IPS DF 6.9 (cell line): Measurements from ENCODE around the gene SLC25A4.

ENCODE experiments used
- DNase-seq: peaks from one replicate; pipeline ENCODE4 v3.0.0-alpha.2; 2013; ENCODE audit warnings: low read depth, low spot score
- H3K27ac ChIP-seq: one replicate; pipeline ENCODE4 v1.5.1; 2013; ENCODE audit warnings: low read length, control low read depth
- H3K27me3 ChIP-seq: 2 replicates; pipeline ENCODE4 v1.6.1; 2013; ENCODE audit warnings: mild to moderate bottlenecking, low read length; ENCODE audit not compliant: control insufficient read depth, insufficient read depth
- H3K36me3 ChIP-seq: 2 replicates; pipeline ENCODE4 v1.6.1; 2013; ENCODE audit warnings: low read length; ENCODE audit not compliant: control insufficient read depth, insufficient read depth
- H3K4me1 ChIP-seq: 2 replicates; pipeline ENCODE4 v1.6.1; 2013; ENCODE audit warnings: low read length; ENCODE audit not compliant: control insufficient read depth, insufficient read depth
- H3K4me3 ChIP-seq: 2 replicates; pipeline ENCODE4 v1.5.1; 2013; ENCODE audit warnings: mild to moderate bottlenecking, low read length
- H3K9me3 ChIP-seq: 2 replicates; pipeline ENCODE4 v1.6.1; 2013; ENCODE audit warnings: low read length, inconsistent platforms; ENCODE audit not compliant: control insufficient read depth, insufficient read depth
- WGBS: extraction: QIAGEN DNeasy Blood & Tissue Kit; methylation state at CpG from one replicate; pipeline ENCODE4 v1.1.7; 2013; ENCODE audit warnings: mixed read lengths, missing lambda C conversion rate; ENCODE audit not compliant: insufficient read length, insufficient coverage; 5-methylcytosine and 5-hydroxymethylcytosine counted together

The SLC25A4 gene

DNA sequence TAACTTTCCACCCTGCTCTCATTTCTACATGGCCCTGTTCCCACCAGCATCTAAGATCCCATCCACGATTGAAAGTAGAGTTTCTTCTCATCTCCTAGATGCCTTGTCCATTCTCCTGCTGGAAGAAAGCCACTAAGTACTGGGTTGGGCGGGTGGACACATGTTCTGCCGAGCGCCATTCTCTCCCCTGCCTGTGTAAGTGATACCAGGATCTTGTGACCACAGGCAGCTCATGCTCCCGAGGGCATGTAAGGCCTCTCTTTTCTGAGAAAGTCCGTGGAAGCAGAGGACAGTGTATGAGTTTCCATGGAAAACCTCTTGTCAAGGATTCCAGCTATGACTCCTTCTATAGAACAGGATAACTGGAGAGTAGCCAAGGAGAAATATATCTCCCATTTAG, 3.3 kb upstream of the SLC25A4 start:
- Histone ChIP-seq H3K4me1 (no peaks in the 10 kb centered on the region), H3K36me3 (0 out of 2 replicates have a peak, but pooled peaks cover under 1% of the 10 kb centered on the region), H3K27ac (no peak overlapping the region), H3K4me3 (no peak overlapping the region), H3K27me3 (no peaks in the 10 kb centered on the region), H3K9me3 (no peaks in the 10 kb centered on the region)
- WGBS: no CpG with 5 or more reads among the region's 6 CpGs
- DNase-seq: no peak

DNA sequence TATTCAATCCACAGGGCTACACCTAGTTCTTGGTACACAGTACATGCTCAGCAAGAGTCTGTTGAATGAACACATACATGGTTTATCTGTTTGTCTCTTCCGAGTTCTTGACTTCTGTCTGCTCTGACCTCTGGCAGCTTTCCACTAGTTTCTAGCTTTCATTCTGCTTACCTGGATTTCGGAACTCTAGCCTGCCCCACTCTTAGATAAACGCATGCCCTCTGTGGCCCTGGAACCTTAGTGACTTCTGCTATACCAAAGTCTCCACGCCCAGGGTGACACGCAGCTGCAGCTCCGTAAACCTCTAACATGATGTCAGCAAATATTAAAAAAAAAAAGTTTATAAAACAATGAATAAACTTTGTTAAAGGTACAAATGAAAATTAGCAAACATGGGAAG, 1.3 kb upstream of the SLC25A4 start:
- no peaks in the 10 kb centered on the region for H3K9me3 ChIP-seq
- H3K36me3 ChIP-seq: peaks cover 8% of the 10 kb centered on the region
- H3K4me1 ChIP-seq: no peaks in the 10 kb centered on the region
- H3K4me3 ChIP-seq: no peak overlapping the region
- H3K27ac ChIP-seq: no peak overlapping the region
- no peak for DNase-seq
- H3K27me3 ChIP-seq: no peaks in the 10 kb centered on the region
- no CpG with 5 or more reads among the region's 6 CpGs for WGBS

DNA sequence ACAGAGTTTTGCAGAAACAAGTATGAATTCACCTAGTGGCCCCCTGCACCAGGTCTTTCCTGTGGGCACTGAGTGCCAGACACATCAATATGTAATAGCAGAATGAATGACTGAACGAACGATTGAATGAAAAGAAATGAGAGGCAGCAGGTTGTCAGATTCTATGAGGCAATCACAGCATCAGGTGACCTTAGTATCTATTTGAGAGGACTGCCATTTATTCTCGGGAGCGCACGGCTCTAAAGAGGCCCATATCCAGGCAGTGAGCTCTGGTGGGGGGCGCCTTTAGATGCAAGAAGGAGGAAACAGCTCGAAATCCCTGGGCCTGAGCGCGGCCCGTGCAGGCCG, 528 bp upstream of the SLC25A4 start:
- no CpG with 5 or more reads among the region's 11 CpGs for WGBS
- peak overlapping the region; percentile 90; the same call in 1 of the 2 replicates for H3K4me3 ChIP-seq
- H3K4me1 ChIP-seq: no peaks in the 10 kb centered on the region
- H3K9me3 ChIP-seq: no peaks in the 10 kb centered on the region
- DNase-seq: no peak
- no peak overlapping the region for H3K27ac ChIP-seq
- H3K27me3 ChIP-seq: no peaks in the 10 kb centered on the region
- peaks cover 8% of the 10 kb centered on the region for H3K36me3 ChIP-seq

DNA sequence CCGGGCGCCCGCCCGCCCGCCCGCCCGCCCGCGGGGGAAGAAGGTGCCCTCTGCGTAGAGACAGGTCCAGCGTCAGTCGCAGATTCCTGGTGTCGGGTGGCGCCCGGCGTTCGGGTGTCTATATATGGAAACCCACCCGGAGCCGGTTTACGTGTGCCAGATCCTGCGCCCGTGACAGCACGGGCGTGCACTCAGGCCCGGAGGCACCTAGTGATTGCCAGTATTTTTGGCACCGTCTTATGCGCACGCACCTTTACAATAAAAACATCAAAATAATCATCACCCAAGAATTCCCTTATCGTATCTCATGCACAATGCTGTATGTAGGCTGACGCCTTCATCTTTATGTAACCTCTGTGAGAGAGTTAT, 519 bp downstream of the SLC25A4 start:
- Histone ChIP-seq H3K4me3 (peak overlapping the region; percentile 90; the same call in 1 of the 2 replicates), H3K9me3 (no peaks in the 10 kb centered on the region), H3K27ac (no peak overlapping the region), H3K36me3 (peaks cover 8% of the 10 kb centered on the region), H3K4me1 (no peaks in the 10 kb centered on the region), H3K27me3 (no peaks in the 10 kb centered on the region)
- no peak for DNase-seq
- WGBS: no CpG with 5 or more reads among the region's 30 CpGs

DNA sequence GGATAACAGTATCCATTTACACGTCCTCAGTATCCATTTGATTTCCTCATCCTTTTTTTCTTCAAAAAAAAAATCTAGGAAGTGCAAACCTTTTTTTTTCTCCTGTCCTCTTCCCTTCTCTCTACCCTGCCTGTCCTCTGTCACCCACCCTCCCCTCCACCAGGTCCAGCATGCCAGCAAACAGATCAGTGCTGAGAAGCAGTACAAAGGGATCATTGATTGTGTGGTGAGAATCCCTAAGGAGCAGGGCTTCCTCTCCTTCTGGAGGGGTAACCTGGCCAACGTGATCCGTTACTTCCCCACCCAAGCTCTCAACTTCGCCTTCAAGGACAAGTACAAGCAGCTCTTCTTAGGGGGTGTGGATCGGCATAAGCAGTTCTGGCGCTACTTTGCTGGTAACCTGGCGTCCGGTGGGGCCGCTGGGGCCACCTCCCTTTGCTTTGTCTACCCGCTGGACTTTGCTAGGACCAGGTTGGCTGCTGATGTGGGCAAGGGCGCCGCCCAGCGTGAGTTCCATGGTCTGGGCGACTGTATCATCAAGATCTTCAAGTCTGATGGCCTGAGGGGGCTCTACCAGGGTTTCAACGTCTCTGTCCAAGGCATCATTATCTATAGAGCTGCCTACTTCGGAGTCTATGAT, 1.7 kb downstream of the SLC25A4 start:
- DNase-seq: no peak
- no CpG with 5 or more reads among the region's 16 CpGs for WGBS
- Histone ChIP-seq H3K4me1 (no peaks in the 10 kb centered on the region), H3K27ac (no peak overlapping the region), H3K4me3 (no peak overlapping the region), H3K27me3 (no peaks in the 10 kb centered on the region), H3K36me3 (peaks cover 8% of the 10 kb centered on the region), H3K9me3 (no peaks in the 10 kb centered on the region)

DNA sequence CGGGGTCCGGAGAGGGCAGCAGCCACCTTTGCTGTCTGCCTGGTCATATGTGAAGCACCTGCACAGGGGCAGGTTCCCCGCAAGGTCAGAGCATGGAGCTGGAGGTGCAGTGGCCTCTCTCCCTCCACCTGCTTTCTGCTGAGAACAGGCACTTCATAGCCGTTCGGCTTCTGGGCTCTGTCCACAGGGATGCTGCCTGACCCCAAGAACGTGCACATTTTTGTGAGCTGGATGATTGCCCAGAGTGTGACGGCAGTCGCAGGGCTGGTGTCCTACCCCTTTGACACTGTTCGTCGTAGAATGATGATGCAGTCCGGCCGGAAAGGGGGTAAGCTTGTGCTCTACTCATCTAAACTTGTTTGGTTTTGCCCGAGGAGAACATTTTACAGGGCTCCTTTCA, 2.5 kb downstream of the SLC25A4 start:
- H3K4me1 ChIP-seq: no peaks in the 10 kb centered on the region
- peaks cover 8% of the 10 kb centered on the region for H3K36me3 ChIP-seq
- H3K4me3 ChIP-seq: no peak overlapping the region
- H3K27me3 ChIP-seq: no peaks in the 10 kb centered on the region
- H3K9me3 ChIP-seq: no peaks in the 10 kb centered on the region
- H3K27ac ChIP-seq: no peak overlapping the region
- no peak for DNase-seq
- no CpG with 5 or more reads among the region's 13 CpGs for WGBS

DNA sequence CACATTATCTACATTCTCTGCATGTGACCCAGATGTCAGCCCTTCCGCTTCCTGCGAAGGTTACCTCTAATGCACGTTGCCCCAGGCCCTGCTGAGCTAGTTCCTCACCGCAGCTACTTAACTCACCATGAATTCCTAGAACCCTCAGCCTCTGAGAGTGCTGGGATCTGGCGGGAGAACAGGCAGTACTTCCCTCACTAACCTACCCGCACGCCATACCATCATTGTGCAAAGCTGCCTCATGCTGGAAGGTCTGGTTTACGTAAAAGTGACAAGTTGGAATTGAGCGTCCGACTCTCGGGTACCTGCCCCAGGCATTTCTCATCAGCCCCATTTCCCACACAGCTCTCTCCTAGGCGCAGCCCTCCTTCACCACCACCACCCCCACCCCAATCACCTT, 6.3 kb downstream of the SLC25A4 start:
- H3K27me3 ChIP-seq: no peaks in the 10 kb centered on the region
- no peak overlapping the region for H3K4me3 ChIP-seq
- no peaks in the 10 kb centered on the region for H3K9me3 ChIP-seq
- no CpG with 5 or more reads among the region's 12 CpGs for WGBS
- DNase-seq: no peak
- no peak overlapping the region for H3K27ac ChIP-seq
- no peaks in the 10 kb centered on the region for H3K4me1 ChIP-seq
- H3K36me3 ChIP-seq: peaks cover 8% of the 10 kb centered on the region

DNA sequence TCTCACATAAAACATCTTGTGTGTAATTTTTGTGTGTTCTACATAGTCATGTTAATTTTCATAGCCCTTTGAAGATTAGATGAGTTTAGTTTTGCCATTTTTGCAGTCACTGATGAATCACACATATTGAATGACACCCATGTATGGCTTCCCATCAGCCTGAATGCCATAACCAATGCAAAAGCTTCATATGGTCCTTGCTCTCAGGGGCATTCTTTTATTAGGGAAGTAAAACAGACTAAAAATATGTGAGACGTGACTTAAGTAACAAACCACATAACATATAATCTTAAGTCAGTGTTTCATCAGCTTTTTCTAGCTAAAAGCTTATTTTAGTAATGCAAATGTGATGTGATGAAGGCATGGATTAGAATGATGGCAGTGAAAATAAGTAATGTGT, 8.2 kb downstream of the SLC25A4 start:
- WGBS: no CpG with 5 or more reads among the region's 1 CpG
- Histone ChIP-seq H3K9me3 (no peaks in the 10 kb centered on the region), H3K4me1 (no peaks in the 10 kb centered on the region), H3K4me3 (no peak overlapping the region), H3K27me3 (no peaks in the 10 kb centered on the region), H3K36me3 (no peaks in the 10 kb centered on the region), H3K27ac (no peak overlapping the region)
- no peak for DNase-seq

DNA sequence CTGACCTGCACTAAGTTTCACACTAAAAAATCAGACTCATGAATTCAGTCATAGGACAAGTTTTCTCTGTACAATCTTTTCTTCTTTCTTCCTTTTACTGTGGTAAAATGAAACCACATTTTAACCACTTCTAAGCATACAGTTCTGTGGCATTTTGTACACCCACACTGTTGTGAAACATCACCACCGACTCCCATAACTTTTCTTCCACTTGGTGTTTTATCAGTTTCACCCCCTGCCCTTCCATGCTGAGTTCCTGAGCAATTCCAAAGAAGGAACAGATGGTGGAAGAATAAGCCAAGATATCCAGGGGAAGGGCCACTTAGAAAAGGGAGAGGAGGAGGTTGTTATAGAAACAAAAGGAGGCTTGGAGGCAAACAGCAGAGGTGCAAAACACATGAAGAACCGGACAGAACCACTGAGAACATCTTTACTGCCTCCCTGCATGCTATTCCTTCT, 22.6 kb downstream of the SLC25A4 start:
- Histone ChIP-seq H3K4me3 (no peak overlapping the region), H3K27ac (no peak overlapping the region), H3K4me1 (no peaks in the 10 kb centered on the region), H3K27me3 (no peaks in the 10 kb centered on the region), H3K9me3 (no peaks in the 10 kb centered on the region), H3K36me3 (no peaks in the 10 kb centered on the region)
- WGBS: no CpG with 5 or more reads among the region's 2 CpGs
- no peak for DNase-seq

DNA sequence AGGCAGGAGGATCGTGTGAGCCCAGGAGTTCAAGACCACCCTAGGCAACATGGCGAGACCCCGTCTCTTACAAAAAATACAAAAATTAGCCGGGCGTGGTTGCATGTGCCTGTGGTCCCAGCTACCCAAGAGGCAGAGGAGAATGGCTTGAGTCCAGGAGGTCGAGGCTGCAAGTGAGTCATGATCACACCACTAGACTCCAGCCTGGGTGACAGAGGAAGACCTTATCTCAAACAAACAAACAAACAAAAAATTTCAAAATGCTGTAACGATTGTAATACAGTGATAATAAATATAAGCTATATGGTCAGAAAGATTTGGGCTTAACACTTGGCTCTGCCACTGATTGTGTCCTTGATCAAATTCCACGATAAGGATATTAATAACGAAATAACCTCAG, 24.2 kb downstream of the SLC25A4 start:
- H3K36me3 ChIP-seq: no peaks in the 10 kb centered on the region
- WGBS: no CpG with 5 or more reads among the region's 9 CpGs
- H3K27me3 ChIP-seq: no peaks in the 10 kb centered on the region
- H3K4me3 ChIP-seq: no peak overlapping the region
- DNase-seq: no peak
- H3K4me1 ChIP-seq: no peaks in the 10 kb centered on the region
- no peaks in the 10 kb centered on the region for H3K9me3 ChIP-seq
- no peak overlapping the region for H3K27ac ChIP-seq

DNA sequence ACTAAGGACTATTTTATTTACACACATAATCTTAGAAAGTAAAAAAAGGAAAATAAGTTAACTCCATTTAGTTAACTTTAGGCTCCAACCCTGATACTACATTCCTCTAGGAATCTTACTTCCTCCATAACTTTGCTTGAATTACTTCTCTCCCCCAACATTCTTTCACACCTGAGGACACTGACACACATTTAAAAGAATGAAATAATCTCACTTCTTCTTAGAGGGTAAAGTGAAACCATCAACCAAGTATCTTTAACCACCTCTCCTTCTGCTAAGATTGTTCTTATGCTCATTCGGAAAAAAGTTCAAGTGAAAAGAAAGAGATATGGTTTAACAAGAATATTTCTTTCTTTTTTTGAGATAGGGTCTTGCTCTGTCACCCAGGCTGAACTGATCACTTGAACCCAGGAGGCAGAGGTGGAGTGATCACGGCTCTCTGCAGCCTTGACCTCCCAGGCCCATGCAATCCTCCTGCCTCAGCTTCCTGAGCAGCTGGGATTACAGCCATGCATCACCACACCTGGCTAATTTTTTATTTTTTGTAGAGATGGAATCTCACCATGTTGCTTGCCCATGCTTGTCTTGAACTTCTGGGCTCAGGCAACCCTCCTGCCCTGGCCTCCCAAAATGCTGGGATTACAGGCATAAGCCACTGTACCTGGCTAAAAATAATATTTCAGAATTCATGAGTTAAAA, 28.5 kb downstream of the SLC25A4 start:
- Histone ChIP-seq H3K27ac (no peak overlapping the region), H3K4me1 (no peaks in the 10 kb centered on the region)
- no CpG with 5 or more reads among the region's 2 CpGs for WGBS

More for the DNA sequence above, 28.5 kb downstream of the SLC25A4 start:
- Histone ChIP-seq H3K9me3 (no peaks in the 10 kb centered on the region), H3K36me3 (no peaks in the 10 kb centered on the region), H3K27me3 (no peaks in the 10 kb centered on the region), H3K4me3 (no peak overlapping the region)
- DNase-seq: no peak
